Small intestine (tissue), 7 donors: ENCODE data around the gene SIRT5. TPM values are rescaled to one million over a fixed set of nuclear protein-coding genes. Genes with fewer than 3 reads are reported as not detected.

Experiments
- DNase-seq, 2 donors: peaks; one replicate each; pipeline versions ENCODE4 v3.0.0 to v3.0.0-alpha.2; 2013
- FAIRE-seq: peaks from 2 replicates; lab custom pipeline; 2012; peaks lifted over from hg19 to GRCh38; lab: Jason Lieb, UNC
- H3K27ac ChIP-seq, 3 donors: one replicate each; pipeline ENCODE4 v1.5.1; 2013; ENCODE audit warnings: low read length in 2 of 3, mild to moderate bottlenecking in 2 of 3, control low read depth in 1 of 3, inconsistent platforms in 1 of 3, low read depth in 1 of 3, moderate library complexity in 1 of 3
- H3K27me3 ChIP-seq, 3 donors: one replicate each; pipeline ENCODE4 v1.6.1; 2013; ENCODE audit warnings: low read length in 3 of 3, inconsistent platforms in 1 of 3; ENCODE audit not compliant: control insufficient read depth in 3 of 3, insufficient read depth in 3 of 3
- H3K36me3 ChIP-seq, 3 donors: one replicate each; pipeline ENCODE4 v1.6.1; 2013; ENCODE audit warnings: low read length in 3 of 3, inconsistent platforms in 1 of 3, low read depth in 1 of 3, mild to moderate bottlenecking in 1 of 3, moderate library complexity in 1 of 3; ENCODE audit not compliant: control insufficient read depth in 3 of 3, insufficient read depth in 2 of 3
- H3K4me1 ChIP-seq, 3 donors: one replicate each; pipeline ENCODE4 v1.6.1; 2013; ENCODE audit warnings: low read length in 2 of 3, inconsistent platforms in 1 of 3, low read depth in 1 of 3, mild to moderate bottlenecking in 1 of 3, moderate library complexity in 1 of 3; ENCODE audit not compliant: control insufficient read depth in 3 of 3, insufficient read depth in 2 of 3
- H3K4me3 ChIP-seq, 3 donors: one replicate each; pipeline ENCODE4 v1.5.1; 2013; ENCODE audit warnings: low read length in 3 of 3, control low read depth in 1 of 3, inconsistent platforms in 1 of 3, low read depth in 1 of 3, mild to moderate bottlenecking in 1 of 3, moderate library complexity in 1 of 3
- H3K9me3 ChIP-seq, 2 donors: one replicate each; pipeline ENCODE4 v1.6.1; 2013; ENCODE audit warnings: low read depth in 1 of 2, low read length in 1 of 2; ENCODE audit not compliant: control insufficient read depth in 2 of 2, insufficient read depth in 1 of 2
- WGBS, 3 donors: extraction: QIAGEN DNeasy Blood & Tissue Kit; methylation state at CpG; one replicate each; pipeline ENCODE4 v1.1.7; 2013; 5-methylcytosine and 5-hydroxymethylcytosine counted together
- polyA plus RNA-seq, 4 donors: library from polyadenylated mRNA; stranded (reverse) in 3 of 4; unstranded in 1 of 4; fragments of 200-250 nt in 3 of 4; fragments of 120-200 nt in 1 of 4; gene quantifications; one replicate each; pipeline versions ENCODE4 v1.2.1 to v1.2.3, GENCODE V29; 2013
- donor health status: healthy with polysubstance abuse.
- donor health status: control.
- donor health status: control.
- donor health status: Bipolar disorder and iron deficiency.
- donor health status: healthy.

SIRT5 gene
- polyA plus RNA-seq, 4 donors, result 7.5 to 14.1 (median 8.9) TPM

DNA sequence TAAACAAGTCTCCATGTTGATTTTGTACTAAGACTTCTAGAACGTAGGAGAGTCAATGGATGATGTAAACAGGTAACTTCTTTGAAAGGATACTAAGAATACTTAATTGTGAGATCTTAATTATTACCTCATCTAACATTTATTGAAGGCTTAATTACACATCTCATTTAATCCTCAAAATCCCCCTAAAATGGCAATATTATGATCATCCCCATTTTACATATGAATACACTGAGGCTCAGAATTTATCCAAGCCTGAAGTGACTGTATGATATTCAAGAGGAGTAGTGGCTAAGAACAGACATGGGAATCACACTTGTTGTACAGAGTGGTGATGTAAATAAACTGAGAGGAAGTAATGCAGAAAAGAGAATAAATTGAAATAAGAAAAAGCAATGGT lies 63.6 kb downstream of the SIRT5 start:
- FAIRE-seq, result no peak
- Histone ChIP-seq H3K36me3 (peaks cover 6 to 9% (median 7%) of the 10 kb centered on the region in 3 donors), H3K4me1 (no peaks in the 10 kb centered on the region), H3K27ac (no peak overlapping the region), H3K27me3 (no peaks in the 10 kb centered on the region), H3K9me3 (no peaks in the 10 kb centered on the region), H3K4me3 (no peak overlapping the region)
- DNase-seq, result no peak
- 90 to 100% (median 94%) methylated on average over 1 of the region's 1 CpG for WGBS, 3 donors

DNA sequence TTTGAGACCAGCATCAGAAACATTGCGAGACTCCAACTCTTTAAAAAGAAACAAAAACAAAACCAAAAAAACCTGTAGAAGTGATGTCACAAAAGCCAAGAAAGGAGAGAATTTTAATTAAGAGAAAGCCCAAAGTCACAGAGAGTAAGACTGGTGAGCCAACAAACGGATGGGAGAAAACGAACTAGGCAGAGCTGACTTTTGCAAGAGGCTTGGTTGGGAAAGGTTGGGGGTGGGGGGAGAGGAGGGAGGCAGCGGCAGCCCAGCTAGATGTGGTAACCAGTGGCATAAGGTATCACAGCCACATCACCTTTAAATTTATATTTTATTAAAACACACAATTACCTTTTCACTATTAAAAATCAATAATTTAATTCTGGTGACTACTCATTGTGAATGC lies 64.2 kb downstream of the SIRT5 start:
- Histone ChIP-seq H3K27ac (no peak overlapping the region), H3K9me3 (no peaks in the 10 kb centered on the region), H3K27me3 (no peaks in the 10 kb centered on the region), H3K4me1 (no peaks in the 10 kb centered on the region), H3K36me3 (peaks cover 6 to 9% (median 7%) of the 10 kb centered on the region in 3 donors), H3K4me3 (no peak overlapping the region)
- WGBS, 3 donors, result 90 to 93% (median 93%) methylated on average over 4 of the region's 4 CpGs
- FAIRE-seq (no peak), DNase-seq (no peak)

DNA sequence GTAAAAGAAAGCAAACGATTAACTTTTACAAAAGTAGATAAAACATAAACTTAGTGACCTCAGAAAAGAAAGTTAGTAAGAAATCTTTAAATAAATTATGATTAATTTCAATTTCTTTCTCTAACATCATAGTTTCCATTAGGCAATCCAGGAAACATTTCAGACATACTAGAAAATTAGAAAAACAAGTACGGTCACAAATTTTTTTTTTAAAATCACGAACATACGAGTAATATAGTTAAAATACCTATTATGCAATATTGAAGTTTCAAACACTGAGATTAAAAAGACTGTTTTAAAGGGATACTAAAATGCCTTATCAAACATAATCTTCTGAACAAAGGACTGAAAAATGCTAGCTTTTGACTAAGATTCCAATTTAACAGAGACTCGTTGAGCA lies 66.9 kb downstream of the SIRT5 start:
- H3K4me3 ChIP-seq, result no peak overlapping the region
- FAIRE-seq (no peak), DNase-seq (no peak)
- no peaks in the 10 kb centered on the region for H3K27me3 ChIP-seq
- H3K36me3 ChIP-seq, result peaks cover 6 to 12% (median 7%) of the 10 kb centered on the region in 3 donors
- H3K27ac ChIP-seq, result no peak overlapping the region
- no peaks in the 10 kb centered on the region for H3K9me3 ChIP-seq
- 73 to 89% (median 76%) methylated on average over 5 of the region's 5 CpGs for WGBS, 3 donors
- H3K4me1 ChIP-seq, result no peaks in the 10 kb centered on the region

DNA sequence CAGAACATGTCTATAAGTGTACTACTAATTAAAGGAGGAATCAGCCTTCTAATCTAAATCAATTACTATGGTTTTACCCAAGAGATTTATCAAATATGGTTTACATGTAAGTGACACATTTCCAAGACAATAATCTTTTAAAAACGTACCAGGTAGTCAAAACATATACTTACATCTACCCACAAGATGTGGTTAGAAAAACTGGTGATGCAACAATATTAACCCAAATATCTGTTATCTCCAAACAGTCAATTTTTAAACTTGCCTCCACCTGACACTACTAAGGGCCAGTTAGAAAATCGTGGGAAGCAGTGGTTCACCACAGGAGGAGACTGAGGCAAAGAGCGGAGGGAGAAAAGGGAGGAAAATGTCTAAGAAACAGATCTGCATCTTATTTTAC lies 68.7 kb downstream of the SIRT5 start:
- H3K4me1 ChIP-seq, result no peaks in the 10 kb centered on the region
- no peaks in the 10 kb centered on the region for H3K27me3 ChIP-seq
- no peak overlapping the region for H3K27ac ChIP-seq
- H3K36me3 ChIP-seq, result peaks cover 2 to 13% (median 4%) of the 10 kb centered on the region in 3 donors
- no peak for DNase-seq
- FAIRE-seq, result no peak
- H3K9me3 ChIP-seq, result no peaks in the 10 kb centered on the region
- 80 to 83% (median 80%) methylated on average over 3 of the region's 3 CpGs for WGBS, 3 donors
- no peak overlapping the region for H3K4me3 ChIP-seq

DNA sequence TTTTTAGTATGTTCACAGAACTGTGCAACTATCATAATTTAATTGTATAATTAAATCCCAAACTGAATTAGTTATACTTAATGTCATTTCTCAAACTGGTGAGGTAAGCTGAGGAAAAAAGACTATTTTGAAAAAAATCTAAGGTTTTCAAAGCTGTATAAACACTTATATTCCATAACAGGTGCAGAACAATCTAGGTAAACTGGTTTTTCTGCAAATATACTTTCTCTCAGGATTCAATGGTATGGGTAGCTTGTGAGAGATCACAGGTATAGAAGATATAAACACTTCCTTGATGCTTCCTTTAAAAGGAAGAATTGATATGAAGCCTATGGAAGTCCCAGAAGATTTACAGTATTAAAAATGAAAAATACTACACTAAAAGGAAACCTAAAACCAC lies 74.4 kb downstream of the SIRT5 start:
- no peak for FAIRE-seq
- Histone ChIP-seq H3K27ac (no peak overlapping the region), H3K4me3 (no peak overlapping the region), H3K36me3 (peaks cover 0 to 9% (median 2%) of the 10 kb centered on the region in 3 donors), H3K9me3 (no peaks in the 10 kb centered on the region), H3K4me1 (no peaks in the 10 kb centered on the region), H3K27me3 (no peaks in the 10 kb centered on the region)
- no peak for DNase-seq

DNA sequence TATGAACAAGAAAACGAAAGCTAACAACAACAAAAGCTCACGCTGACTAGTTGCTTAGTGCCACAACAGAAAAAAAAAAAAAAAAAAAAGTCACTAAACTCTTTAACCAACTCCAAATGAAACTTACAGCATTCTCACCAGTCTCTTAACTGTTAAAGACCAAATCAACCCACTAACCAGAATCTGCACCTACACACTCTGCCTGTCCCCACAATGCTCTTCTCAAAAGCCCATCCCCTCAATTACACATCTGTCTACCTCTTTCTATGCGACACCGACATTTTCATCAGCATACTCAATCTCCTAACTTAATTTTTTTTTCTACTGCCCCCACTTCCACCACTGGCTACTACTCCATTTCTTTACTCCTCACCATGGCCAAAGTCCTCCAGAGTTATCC lies 75.0 kb downstream of the SIRT5 start:
- DNase-seq, result no peak
- peaks cover 0 to 9% (median under 1%) of the 10 kb centered on the region in 3 donors for H3K36me3 ChIP-seq
- no peak for FAIRE-seq
- 84 to 95% (median 88%) methylated on average over 4 of the region's 4 CpGs for WGBS, 3 donors
- no peak overlapping the region for H3K27ac ChIP-seq
- no peak overlapping the region for H3K4me3 ChIP-seq
- no peaks in the 10 kb centered on the region for H3K4me1 ChIP-seq
- no peaks in the 10 kb centered on the region for H3K9me3 ChIP-seq
- no peaks in the 10 kb centered on the region for H3K27me3 ChIP-seq

DNA sequence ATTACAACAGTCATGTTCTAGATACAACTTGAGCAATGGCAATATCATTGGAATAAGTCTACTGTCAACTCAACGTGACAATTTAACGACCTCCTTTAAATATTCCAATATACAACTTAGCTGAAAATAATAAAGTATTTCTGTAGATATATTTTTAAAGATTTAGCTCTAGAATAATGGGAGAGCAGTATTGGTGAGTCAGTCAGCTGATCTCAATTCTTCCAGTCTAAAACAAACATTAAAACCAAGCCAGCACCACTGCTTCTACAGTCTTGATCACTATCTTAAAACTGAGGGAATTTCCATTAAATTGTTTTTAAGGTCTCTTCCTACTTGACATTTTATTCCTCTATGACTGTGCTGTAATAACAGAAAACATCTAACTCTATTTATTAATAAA lies 78.9 kb downstream of the SIRT5 start:
- Histone ChIP-seq H3K27me3 (no peaks in the 10 kb centered on the region), H3K27ac (no peak overlapping the region), H3K4me3 (no peak overlapping the region), H3K4me1 (no peaks in the 10 kb centered on the region), H3K9me3 (no peaks in the 10 kb centered on the region), H3K36me3 (peaks cover 0 to 7% (median 0%) of the 10 kb centered on the region in 3 donors)
- DNase-seq, result no peak
- WGBS, 3 donors, result 91 to 93% (median 92%) methylated on average over 2 of the region's 2 CpGs
- FAIRE-seq, result no peak

DNA sequence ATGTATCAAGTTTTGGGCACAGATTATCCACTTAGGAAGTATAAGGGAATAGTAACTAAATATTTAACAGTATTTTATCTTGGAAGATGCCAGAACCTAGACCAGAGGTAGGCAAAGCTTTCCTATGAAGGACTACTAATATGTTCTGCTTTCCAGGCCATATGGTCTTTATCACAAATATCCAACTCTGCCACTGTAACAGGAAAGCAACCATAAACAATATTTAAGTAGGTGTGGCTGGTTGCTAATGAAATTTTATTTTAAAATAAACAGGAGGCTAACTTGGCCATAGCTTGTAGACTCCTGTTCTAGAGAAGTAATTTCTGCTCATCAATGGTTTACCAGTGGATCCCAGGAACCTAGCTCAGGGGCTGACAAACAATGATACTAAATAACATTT lies 80.1 kb downstream of the SIRT5 start:
- Histone ChIP-seq H3K27ac (no peak overlapping the region), H3K27me3 (no peaks in the 10 kb centered on the region), H3K9me3 (no peaks in the 10 kb centered on the region), H3K4me1 (no peaks in the 10 kb centered on the region), H3K4me3 (no peak overlapping the region), H3K36me3 (peaks cover 0 to 7% (median 0%) of the 10 kb centered on the region in 3 donors)
- no peak for DNase-seq
- no peak for FAIRE-seq

DNA sequence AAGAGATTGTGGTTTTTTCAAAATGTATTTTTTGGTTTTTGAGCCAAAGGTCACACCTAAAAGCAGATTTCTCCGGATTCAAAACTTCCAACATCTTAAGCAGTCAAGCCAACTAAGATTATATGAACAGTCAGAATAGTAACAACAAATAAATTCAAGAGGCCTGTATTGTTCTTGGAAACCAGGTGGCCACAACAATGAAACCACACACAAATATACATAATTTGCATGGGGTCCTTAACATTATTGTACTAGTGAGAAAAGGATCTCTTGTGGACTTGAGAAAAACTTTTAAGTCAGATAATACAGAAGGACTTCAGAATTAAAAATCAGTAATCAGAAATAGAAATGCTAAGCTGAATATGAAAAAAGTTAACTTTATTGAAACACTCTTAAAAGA lies 81.3 kb downstream of the SIRT5 start:
- WGBS, 3 donors, result 83 to 93% (median 88%) methylated on average over 1 of the region's 1 CpG
- no peak for DNase-seq
- FAIRE-seq, result no peak

More for the DNA sequence above, 81.3 kb downstream of the SIRT5 start:
- Histone ChIP-seq H3K4me1 (no peaks in the 10 kb centered on the region), H3K4me3 (no peak overlapping the region), H3K36me3 (peaks cover 0 to 5% (median 0%) of the 10 kb centered on the region in 3 donors), H3K27me3 (no peaks in the 10 kb centered on the region), H3K27ac (no peak overlapping the region), H3K9me3 (no peaks in the 10 kb centered on the region)
